ENCODE measurements around the gene SLC35E4.

DNA sequence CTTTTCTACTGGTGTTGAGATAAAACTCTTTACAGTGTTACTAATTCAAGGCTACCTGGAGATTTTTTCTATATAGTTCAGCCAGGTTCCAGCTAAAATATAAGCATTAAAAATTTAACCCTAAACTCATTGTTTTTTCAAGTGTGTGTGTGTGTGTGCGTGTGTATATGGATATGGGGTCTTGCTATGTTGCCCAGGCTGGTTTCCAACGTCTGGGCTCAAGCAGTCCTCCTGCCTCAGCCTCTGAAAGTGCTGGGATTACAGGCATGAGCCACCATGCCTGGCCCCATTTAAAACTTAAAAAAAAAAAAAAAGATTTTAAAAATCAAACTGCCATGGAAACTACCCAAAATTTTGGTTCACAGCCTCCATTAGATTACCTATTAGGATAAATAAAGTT, 39.4 kb upstream of the SLC35E4 start:
- TF ChIP-seq POLR2A (IDR thresholded peaks at IDR 0.05) = no peak
- TF ChIP-seq, protein P1, sequence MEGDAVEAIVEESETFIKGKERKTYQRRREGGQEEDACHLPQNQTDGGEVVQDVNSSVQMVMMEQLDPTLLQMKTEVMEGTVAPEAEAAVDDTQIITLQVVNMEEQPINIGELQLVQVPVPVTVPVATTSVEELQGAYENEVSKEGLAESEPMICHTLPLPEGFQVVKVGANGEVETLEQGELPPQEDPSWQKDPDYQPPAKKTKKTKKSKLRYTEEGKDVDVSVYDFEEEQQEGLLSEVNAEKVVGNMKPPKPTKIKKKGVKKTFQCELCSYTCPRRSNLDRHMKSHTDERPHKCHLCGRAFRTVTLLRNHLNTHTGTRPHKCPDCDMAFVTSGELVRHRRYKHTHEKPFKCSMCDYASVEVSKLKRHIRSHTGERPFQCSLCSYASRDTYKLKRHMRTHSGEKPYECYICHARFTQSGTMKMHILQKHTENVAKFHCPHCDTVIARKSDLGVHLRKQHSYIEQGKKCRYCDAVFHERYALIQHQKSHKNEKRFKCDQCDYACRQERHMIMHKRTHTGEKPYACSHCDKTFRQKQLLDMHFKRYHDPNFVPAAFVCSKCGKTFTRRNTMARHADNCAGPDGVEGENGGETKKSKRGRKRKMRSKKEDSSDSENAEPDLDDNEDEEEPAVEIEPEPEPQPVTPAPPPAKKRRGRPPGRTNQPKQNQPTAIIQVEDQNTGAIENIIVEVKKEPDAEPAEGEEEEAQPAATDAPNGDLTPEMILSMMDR (IDR thresholded peaks at IDR 0.05) = no peak
